Stimulated activated CD8-positive, alpha-beta memory T cell treated with anti-CD3 and anti-CD28 coated beads, Interleukin-4, amount 100 ng/mL, for 24 hours (primary cell): ENCODE results near the gene LIN7C.

ENCODE experiments used
- DNase-seq: peaks from one replicate; pipeline ENCODE4 v3.0.0-alpha.2; 2020; ENCODE audit warnings: low read depth

Gene LIN7C

GRCh38 chr11:27445625-27446024 lies 60.9 kb downstream of the LIN7C start:
- no peak for DNase-seq

GRCh38 chr11:27444801-27445215 lies 61.8 kb downstream of the LIN7C start:
- no peak for DNase-seq
